K562 (cell line): ENCODE results near the gene BMPER. TPM values are rescaled to one million over a fixed set of nuclear protein-coding genes. Genes with fewer than 3 reads are reported as not detected.

Source experiments
- ATAC-seq: fragments of 200-7000 bp; cut with Tn5 transposase; 3 replicates; pipeline ENCODE4 v1.9.1; 2020; ENCODE audit warnings: moderate library complexity
- BruUV-seq: library from RNA; stranded (reverse); fragments of 400-500 nt; replicated peaks from 2 replicates; lab custom pipeline; 2021; lab: Mats Ljungman, UMichigan
- CTCF ChIA-PET: fragments of 300-600 bp; formaldehyde crosslinking; extraction: SDS; loops from one replicate; lab custom pipeline; 2021; ENCODE audit warnings: low intra/inter-chr PET ratio; lab: Yijun Ruan, JAX
- POLR2A ChIA-PET: fragments of 300-600, 350-650 bp; sonication (Branson Sonifier 250); formaldehyde crosslinking; extraction: SDS; loops from one replicate; lab custom pipeline; 2021; ENCODE audit warnings: antibody characterized with exemption, inconsistent platforms; lab: Yijun Ruan, JAX
- DNase-seq, 4 experiments: peaks; one replicate each; pipeline versions ENCODE4 v3.0.0 to v3.0.0-alpha.2; 2011 to 2018; ENCODE audit warnings: low spot score in 3 of 4, mixed read lengths in 3 of 4; ENCODE audit errors: extremely low read depth in 1 of 4
- FAIRE-seq: peaks from 2 replicates; lab custom pipeline; 2011; peaks lifted over from hg19 to GRCh38; lab: Jason Lieb, UNC
- H2AFZ ChIP-seq: 2 replicates; pipeline ENCODE4 v1.6.0; 2011; ENCODE audit warnings: low read depth, low read length, control low read depth, inconsistent platforms
- H3K27ac ChIP-seq: fragments of 200-600 bp; 3 replicates; pipeline ENCODE4 v1.8.0; 2011; ENCODE audit warnings: low read depth, mild to moderate bottlenecking, control low read depth, inconsistent platforms, low read length, moderate library complexity, mixed read lengths; ENCODE audit errors: extremely low read depth
- H3K27me3 ChIP-seq, 2 experiments: fragments of 300-600 bp in 1 of 2; 2 replicates in 1 of 2; 3 replicates in 1 of 2; pipeline versions ENCODE4 v1.6.0 to v1.8.0; 2011; ENCODE audit warnings: inconsistent platforms in 2 of 2, low read length in 2 of 2, mild to moderate bottlenecking in 1 of 2, mixed read lengths in 1 of 2, moderate library complexity in 1 of 2; ENCODE audit not compliant: control insufficient read depth in 2 of 2, insufficient read depth in 2 of 2
- H3K36me3 ChIP-seq: fragments of 300-600 bp; 3 replicates; pipeline ENCODE4 v1.8.0; 2011; ENCODE audit warnings: mild to moderate bottlenecking, low read length, inconsistent platforms; ENCODE audit not compliant: control insufficient read depth, insufficient read depth
- H3K4me1 ChIP-seq, 2 experiments: fragments of 200-600 bp in 1 of 2; replicated peaks in 1 of 2; 2 replicates in 1 of 2; 3 replicates in 1 of 2; pipeline versions ENCODE4 v1.5.1 to v1.8.0; 2011; ENCODE audit warnings: inconsistent platforms in 2 of 2, low read length in 2 of 2, mild to moderate bottlenecking in 1 of 2, mixed read lengths in 1 of 2, moderate library complexity in 1 of 2; ENCODE audit not compliant: control insufficient read depth in 2 of 2, insufficient read depth in 2 of 2
- H3K4me2 ChIP-seq: 2 replicates; pipeline ENCODE4 v1.6.1; 2011; ENCODE audit warnings: low read length, control low read depth, inconsistent platforms, mixed read lengths; ENCODE audit not compliant: insufficient read depth
- H3K4me3 ChIP-seq: fragments of 200-600 bp; sonication (generic), shearing (Covaris generic); 2 replicates; pipeline ENCODE4 v1.5.1; 2016; ENCODE audit warnings: control low read depth, inconsistent platforms
- H3K79me2 ChIP-seq: fragments of 200-600 bp; 3 replicates; pipeline ENCODE4 v1.8.0; 2011; ENCODE audit warnings: low read length, inconsistent platforms; ENCODE audit not compliant: control insufficient read depth, insufficient read depth
- H3K9ac ChIP-seq, 2 experiments: 2 replicates each; pipeline versions ENCODE4 v1.6.0 to v1.6.1; 2011; ENCODE audit warnings: low read depth in 2 of 2, low read length in 2 of 2, control low read depth in 1 of 2, inconsistent platforms in 1 of 2, mild to moderate bottlenecking in 1 of 2, mixed read lengths in 1 of 2; ENCODE audit not compliant: insufficient read depth in 1 of 2
- H3K9me1 ChIP-seq: one replicate; pipeline ENCODE4 v1.6.0; 2011; ENCODE audit warnings: inconsistent platforms, mild to moderate bottlenecking, low read length, moderate library complexity; ENCODE audit not compliant: control insufficient read depth, insufficient read depth
- H3K9me3 ChIP-seq: replicated peaks from 2 replicates; pipeline ENCODE4 v1.5.1; 2011; ENCODE audit warnings: low read depth, low read length, inconsistent platforms; ENCODE audit not compliant: control insufficient read depth, insufficient read depth
- H4K20me1 ChIP-seq: replicated peaks from 2 replicates; pipeline ENCODE4 v1.6.1; 2011; ENCODE audit warnings: low read length, inconsistent platforms, mixed read lengths; ENCODE audit not compliant: control insufficient read depth, insufficient read depth
- ATF3 ChIP-seq, 2 experiments: fragments of 450-650 bp in 1 of 2; sonication (generic) in 1 of 2; formaldehyde crosslinking in 1 of 2; IDR thresholded peaks in 1 of 2; conservative IDR thresholded peaks in 1 of 2; 2 replicates each; pipeline versions ENCODE4 v1.6.1 to v1.8.1; 2016 to 2023; ENCODE audit warnings: mild to moderate bottlenecking in 2 of 2, moderate library complexity in 2 of 2, inconsistent platforms in 1 of 2, missing genetic modification reagents in 1 of 2
- HMG20B ChIP-seq: fragments of 250-450 bp; sonication (Bioruptor Pico); IDR thresholded peaks from 2 replicates; pipeline ENCODE4 v1.5.0; 2021; ENCODE audit warnings: mild to moderate bottlenecking
- HNRNPH1 ChIP-seq: fragments of 200-400 bp; formaldehyde crosslinking; optimal IDR thresholded peaks from 2 replicates; pipeline ENCODE3; 2017; ENCODE audit warnings: low read depth, mild to moderate bottlenecking, low read length, moderate library complexity
- HOXB6 ChIP-seq: fragments of 250-450 bp; sonication (Bioruptor Pico); IDR thresholded peaks from 2 replicates; pipeline ENCODE4 v1.5.1; 2022; ENCODE audit warnings: mild to moderate bottlenecking, borderline replicate concordance
- JUND ChIP-seq, 2 experiments: IDR thresholded peaks; 2 replicates in 1 of 2; 3 replicates in 1 of 2; pipeline ENCODE4 v1.6.1; 2011; ENCODE audit warnings: borderline replicate concordance in 2 of 2, low read depth in 2 of 2, low read length in 2 of 2, improper control_type of control experiment in 1 of 2, missing biosample characterization in 1 of 2, missing genetic modification characterization in 1 of 2, missing genetic modification reagents in 1 of 2
- KDM5B ChIP-seq: fragments of 200-600 bp; sonication (generic); IDR thresholded peaks from 2 replicates; pipeline ENCODE4 v1.6.1; 2012; ENCODE audit warnings: low read depth, mild to moderate bottlenecking, moderate library complexity, low read length, control low read depth, inconsistent platforms; ENCODE audit not compliant: insufficient replicate concordance
- POU5F1 ChIP-seq: fragments of 150-350 bp; IDR thresholded peaks from 2 replicates; pipeline ENCODE4 v1.6.1; 2014; ENCODE audit warnings: borderline replicate concordance, low read length, low read depth, mild to moderate bottlenecking; ENCODE audit not compliant: partially characterized antibody
- THRAP3 ChIP-seq: fragments of 450-650 bp; IDR thresholded peaks from 2 replicates; pipeline ENCODE4 v1.6.1; 2016; ENCODE audit warnings: mild to moderate bottlenecking, inconsistent platforms, borderline replicate concordance
- XRCC3 ChIP-seq: fragments of 450-650 bp; IDR thresholded peaks from 2 replicates; pipeline ENCODE4 v1.6.1; 2017; ENCODE audit warnings: mild to moderate bottlenecking, moderate library complexity
- ZBTB17 ChIP-seq: fragments of 450-650 bp; formaldehyde crosslinking; IDR thresholded peaks from 2 replicates; pipeline ENCODE4 v1.4.0; 2020; ENCODE audit warnings: mild to moderate bottlenecking
- ZNF232 ChIP-seq: sonication (generic); formaldehyde crosslinking; IDR thresholded peaks from 2 replicates; pipeline ENCODE4 v1.8.0; 2022; ENCODE audit warnings: mild to moderate bottlenecking, missing genetic modification reagents
- ZNF57 ChIP-seq: fragments of 450-650 bp; formaldehyde crosslinking; IDR thresholded peaks from 2 replicates; pipeline ENCODE4 v1.4.0; 2020; ENCODE audit warnings: mild to moderate bottlenecking, moderate library complexity
- WGBS: fragments of 100-300 bp; shearing (Covaris generic); methylation state at CpG from one replicate; pipeline ENCODE4 v1.1.6; 2016; ENCODE audit warnings: low coverage, mixed read lengths; ENCODE audit not compliant: insufficient coverage; ENCODE audit errors: missing lambda C conversion rate; 5-methylcytosine and 5-hydroxymethylcytosine counted together
- in situ Hi-C: fragments of 300-500 bp; cut with MboI; formaldehyde crosslinking; loops from 4 replicates; pipeline ENCODE4 v1.15.0; 2018; ENCODE audit warnings: inconsistent platforms, mixed read lengths
- intact Hi-C: fragments of 100-400 bp; cut with micrococcal nuclease; formaldehyde crosslinking; loops from 2 replicates; pipeline ENCODE4 v1.14.2; 2022
- polyA plus RNA-seq, 8 experiments: library from polyadenylated mRNA; depleted of rRNA in 4 of 8; stranded (reverse) in 5 of 8; unstranded in 3 of 8; fragments of >200 nt; fragmentation: Nextera tagmentation in 2 of 8; fragmentation: Illumina TruSeq in 1 of 8; extraction: Ambion mirVana in 2 of 8; extraction: Trizol in 1 of 8; gene quantifications; 2 replicates each; pipeline versions ENCODE4 v1.2.1 to v1.2.3, GENCODE V29; 2011 to 2014; ENCODE audit warnings: inconsistent platforms in 1 of 8, missing spikeins in 1 of 8
- total RNA-seq, 7 experiments: library from RNA; depleted of rRNA in 6 of 7; stranded (reverse); fragments of >200 nt in 6 of 7; fragmentation: Illumina TruSeq in 2 of 7; extraction: Trizol in 2 of 7; gene quantifications; 2 replicates each; pipeline versions ENCODE4 v1.2.1 to v1.2.3, GENCODE V29; 2011 to 2021; ENCODE audit warnings: low replicate concordance in 1 of 7
- TF ChIP-seq, protein P1 (sequence below): fragments of 450-650 bp; IDR thresholded peaks from 2 replicates; pipeline ENCODE4 v1.6.1; 2016; ENCODE audit warnings: borderline replicate concordance
- TF ChIP-seq, protein P2 (sequence below): fragments of 450-650 bp; formaldehyde crosslinking; IDR thresholded peaks from 2 replicates; pipeline ENCODE4 v1.4.0; 2020; ENCODE audit warnings: mild to moderate bottlenecking, mixed read lengths

BMPER gene
- total and polyA plus RNA-seq, 9 of the 15 experiments (the other 6 are each of a cell fraction or from before 2014, with no cell fraction given), result not detected

- TF ChIP-seq HMG20B (no peak), ZNF57 (CRISPR knock-in tag) (no peak), HNRNPH1 (no peak), POU5F1 (no peak), ZBTB17 (CRISPR knock-in tag) (no peak)
- TF ChIP-seq, protein P1, sequence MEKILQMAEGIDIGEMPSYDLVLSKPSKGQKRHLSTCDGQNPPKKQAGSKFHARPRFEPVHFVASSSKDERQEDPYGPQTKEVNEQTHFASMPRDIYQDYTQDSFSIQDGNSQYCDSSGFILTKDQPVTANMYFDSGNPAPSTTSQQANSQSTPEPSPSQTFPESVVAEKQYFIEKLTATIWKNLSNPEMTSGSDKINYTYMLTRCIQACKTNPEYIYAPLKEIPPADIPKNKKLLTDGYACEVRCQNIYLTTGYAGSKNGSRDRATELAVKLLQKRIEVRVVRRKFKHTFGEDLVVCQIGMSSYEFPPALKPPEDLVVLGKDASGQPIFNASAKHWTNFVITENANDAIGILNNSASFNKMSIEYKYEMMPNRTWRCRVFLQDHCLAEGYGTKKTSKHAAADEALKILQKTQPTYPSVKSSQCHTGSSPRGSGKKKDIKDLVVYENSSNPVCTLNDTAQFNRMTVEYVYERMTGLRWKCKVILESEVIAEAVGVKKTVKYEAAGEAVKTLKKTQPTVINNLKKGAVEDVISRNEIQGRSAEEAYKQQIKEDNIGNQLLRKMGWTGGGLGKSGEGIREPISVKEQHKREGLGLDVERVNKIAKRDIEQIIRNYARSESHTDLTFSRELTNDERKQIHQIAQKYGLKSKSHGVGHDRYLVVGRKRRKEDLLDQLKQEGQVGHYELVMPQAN, result no peak
These were observed 153.9 kb downstream of the BMPER start (continued) for GRCh38 chr7:34059136-34059828.

- CTCF ChIA-PET, result no interaction called here
- H2AFZ ChIP-seq, result no peak overlapping the region
- TF ChIP-seq XRCC3 (no peak), ATF3 (IDR thresholded peaks at IDR 0.05) (no peak), ATF3 (CRISPR knock-in tag; conservative IDR thresholded peaks at IDR 0.05) (no peak), THRAP3 (no peak), JUND (IDR thresholded peaks at IDR 0.05; ENCODE audit: borderline replicate concordance, low read depth, low read length) (no peak), JUND (tag; IDR thresholded peaks at IDR 0.05; ENCODE audit: borderline replicate concordance, low read depth, low read length) (no peak), ZNF232 (CRISPR knock-in tag) (no peak), HOXB6 (CRISPR knock-in tag) (no peak), KDM5B (no peak)
- TF ChIP-seq, protein P2, sequence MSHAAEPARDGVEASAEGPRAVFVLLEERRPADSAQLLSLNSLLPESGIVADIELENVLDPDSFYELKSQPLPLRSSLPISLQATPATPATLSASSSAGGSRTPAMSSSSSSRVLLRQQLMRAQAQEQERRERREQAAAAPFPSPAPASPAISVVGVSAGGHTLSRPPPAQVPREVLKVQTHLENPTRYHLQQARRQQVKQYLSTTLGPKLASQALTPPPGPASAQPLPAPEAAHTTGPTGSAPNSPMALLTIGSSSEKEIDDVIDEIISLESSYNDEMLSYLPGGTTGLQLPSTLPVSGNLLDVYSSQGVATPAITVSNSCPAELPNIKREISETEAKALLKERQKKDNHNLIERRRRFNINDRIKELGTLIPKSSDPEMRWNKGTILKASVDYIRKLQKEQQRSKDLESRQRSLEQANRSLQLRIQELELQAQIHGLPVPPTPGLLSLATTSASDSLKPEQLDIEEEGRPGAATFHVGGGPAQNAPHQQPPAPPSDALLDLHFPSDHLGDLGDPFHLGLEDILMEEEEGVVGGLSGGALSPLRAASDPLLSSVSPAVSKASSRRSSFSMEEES (CRISPR knock-in tag), result no peak
These were observed 155.0 kb downstream of the BMPER start for GRCh38 chr7:34060196-34060947.

More at GRCh38 chr7:34060196-34060947, 155.0 kb downstream of the BMPER start:
- no peaks in the 10 kb centered on the region for H4K20me1 ChIP-seq
- no peak for FAIRE-seq
- POLR2A ChIA-PET, result no interaction called here
- no peak overlapping the region for H3K4me3 ChIP-seq
- BruUV-seq, result no TSS peak
- no peaks in the 10 kb centered on the region for H3K79me2 ChIP-seq
- ATAC-seq, result no peak
- H3K4me1 ChIP-seq, result no peaks in the 10 kb centered on the region
- H3K27ac ChIP-seq, result no peak overlapping the region
- in situ Hi-C loops (no loop called here), intact Hi-C loops (no loop called here)
- no peaks in the 10 kb centered on the region for H3K36me3 ChIP-seq
- no peak for DNase-seq
- no peak overlapping the region for H3K9ac ChIP-seq
- no peaks in the 10 kb centered on the region for H3K27me3 ChIP-seq
- 2% methylated on average over 4 of the region's 4 CpGs for WGBS
- H3K4me2 ChIP-seq, result no peak overlapping the region
- H3K9me3 ChIP-seq, result no peaks in the 10 kb centered on the region
- no peaks in the 10 kb centered on the region for H3K9me1 ChIP-seq
